HS-5 (cell line): Measurements from ENCODE around the gene TBX5.
"Not testable (repeated sequence)": the region's sequence is repeated elsewhere in the genome, so short reads cannot be mapped to it uniquely, and the experiment has no call there.

Source experiments
- DNase-seq: peaks from one replicate; pipeline ENCODE4 v3.0.0-alpha.2; 2012; ENCODE audit warnings: low read depth

The TBX5 gene

GRCh38 chr12:114371733-114372132 is 34.2 kb downstream of the TBX5 start:
- no peak for DNase-seq

GRCh38 chr12:114371250-114371649 is 34.7 kb downstream of the TBX5 start:
- no peak for DNase-seq

GRCh38 chr12:114368685-114369452 is 37.1 kb downstream of the TBX5 start:
- no peak for DNase-seq

GRCh38 chr12:114361992-114362391 is 44.0 kb downstream of the TBX5 start:
- no peak for DNase-seq

GRCh38 chr12:114361545-114361944 is 44.4 kb downstream of the TBX5 start:
- no peak for DNase-seq

- no peak for DNase-seq
These were observed 45.5 kb downstream of the TBX5 start for GRCh38 chr12:114360485-114360884.

- no peak for DNase-seq
These were observed 50.4 kb downstream of the TBX5 start for GRCh38 chr12:114355389-114356088.

- not testable (repeated sequence) for DNase-seq
These were observed 56.7 kb downstream of the TBX5 start for GRCh38 chr12:114349239-114349638.

- DNase-seq = no peak
These were observed 58.1 kb downstream of the TBX5 start for GRCh38 chr12:114347861-114348260.

- no peak for DNase-seq
These were observed 61.1 kb downstream of the TBX5 start for GRCh38 chr12:114344831-114345230.

- DNase-seq = no peak
These were observed 61.7 kb downstream of the TBX5 start for GRCh38 chr12:114344303-114344663.

- no peak for DNase-seq
These were observed 62.2 kb downstream of the TBX5 start for GRCh38 chr12:114343585-114344302.

- no peak for DNase-seq
These were observed 63.3 kb downstream of the TBX5 start for GRCh38 chr12:114342656-114343055.

GRCh38 chr12:114341635-114342034 is 64.3 kb downstream of the TBX5 start:
- DNase-seq = no peak

GRCh38 chr12:114340231-114340630 is 65.7 kb downstream of the TBX5 start:
- DNase-seq = no peak

GRCh38 chr12:114339626-114340025 is 66.3 kb downstream of the TBX5 start:
- no peak for DNase-seq

GRCh38 chr12:114335607-114336006 is 70.3 kb downstream of the TBX5 start:
- no peak for DNase-seq

GRCh38 chr12:114334395-114334794 is 71.5 kb downstream of the TBX5 start:
- DNase-seq = no peak

- no peak for DNase-seq
These were observed 77.7 kb downstream of the TBX5 start for GRCh38 chr12:114328292-114328691.

GRCh38 chr12:114327765-114328164 is 78.2 kb downstream of the TBX5 start:
- DNase-seq = no peak

- DNase-seq = no peak
These were observed 84.4 kb downstream of the TBX5 start for GRCh38 chr12:114321524-114321923.

- no peak for DNase-seq
These were observed 85.0 kb downstream of the TBX5 start for GRCh38 chr12:114320968-114321367.

- DNase-seq = no peak
These were observed 85.8 kb downstream of the TBX5 start for GRCh38 chr12:114320101-114320500.
